Measurements from ENCODE around the gene SHROOM3.

The SHROOM3 gene

DNA sequence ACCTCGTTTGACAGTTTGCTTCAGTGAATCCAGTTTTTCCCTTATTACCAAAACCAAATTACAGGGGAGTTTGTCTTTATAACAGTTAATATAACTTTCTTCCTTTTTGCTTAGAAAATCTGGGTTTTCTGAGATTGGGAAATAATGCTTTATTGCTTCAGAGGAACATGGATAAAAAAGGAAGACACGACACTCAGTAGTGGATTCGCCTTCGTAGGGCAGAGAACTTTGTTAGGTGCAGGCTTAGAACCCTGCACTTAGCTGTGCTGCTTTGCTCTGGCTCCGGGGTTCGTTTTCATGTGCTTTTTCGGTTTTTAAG is 274.7 kb downstream of the SHROOM3 start:
- H3K4me3 ChIP-seq (ENCODE audit: control insufficient read depth, low read depth, low read length): no peak overlapping the region
- DNase-seq (ENCODE audit: low read depth): no peak
- TF ChIP-seq, protein P1, sequence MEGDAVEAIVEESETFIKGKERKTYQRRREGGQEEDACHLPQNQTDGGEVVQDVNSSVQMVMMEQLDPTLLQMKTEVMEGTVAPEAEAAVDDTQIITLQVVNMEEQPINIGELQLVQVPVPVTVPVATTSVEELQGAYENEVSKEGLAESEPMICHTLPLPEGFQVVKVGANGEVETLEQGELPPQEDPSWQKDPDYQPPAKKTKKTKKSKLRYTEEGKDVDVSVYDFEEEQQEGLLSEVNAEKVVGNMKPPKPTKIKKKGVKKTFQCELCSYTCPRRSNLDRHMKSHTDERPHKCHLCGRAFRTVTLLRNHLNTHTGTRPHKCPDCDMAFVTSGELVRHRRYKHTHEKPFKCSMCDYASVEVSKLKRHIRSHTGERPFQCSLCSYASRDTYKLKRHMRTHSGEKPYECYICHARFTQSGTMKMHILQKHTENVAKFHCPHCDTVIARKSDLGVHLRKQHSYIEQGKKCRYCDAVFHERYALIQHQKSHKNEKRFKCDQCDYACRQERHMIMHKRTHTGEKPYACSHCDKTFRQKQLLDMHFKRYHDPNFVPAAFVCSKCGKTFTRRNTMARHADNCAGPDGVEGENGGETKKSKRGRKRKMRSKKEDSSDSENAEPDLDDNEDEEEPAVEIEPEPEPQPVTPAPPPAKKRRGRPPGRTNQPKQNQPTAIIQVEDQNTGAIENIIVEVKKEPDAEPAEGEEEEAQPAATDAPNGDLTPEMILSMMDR (conservative IDR thresholded peaks at IDR 0.05; ENCODE audit: control insufficient read depth, insufficient read depth, low read depth, low read length): no peak

DNA sequence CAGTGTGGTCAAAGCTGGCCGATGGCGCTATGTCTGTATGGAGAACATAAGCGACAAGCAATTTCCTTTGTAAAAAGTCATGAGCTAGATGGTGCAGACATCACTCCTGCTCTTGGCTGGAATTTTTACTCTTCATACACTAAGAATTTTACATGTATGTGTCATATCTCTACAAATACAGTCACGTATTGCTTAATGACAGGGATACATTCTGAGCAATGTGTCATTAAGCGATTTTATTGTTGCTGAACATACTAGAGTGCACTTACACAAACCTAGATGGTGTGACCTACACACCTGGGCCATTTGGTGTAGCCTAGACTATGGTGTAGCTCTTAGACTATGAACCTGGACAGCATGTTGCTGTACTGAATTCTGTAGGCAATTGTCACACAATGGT is 277.5 kb downstream of the SHROOM3 start:
- H3K4me3 ChIP-seq (ENCODE audit: control insufficient read depth, low read depth, low read length): no peak overlapping the region
- no peak for DNase-seq (ENCODE audit: low read depth)

DNA sequence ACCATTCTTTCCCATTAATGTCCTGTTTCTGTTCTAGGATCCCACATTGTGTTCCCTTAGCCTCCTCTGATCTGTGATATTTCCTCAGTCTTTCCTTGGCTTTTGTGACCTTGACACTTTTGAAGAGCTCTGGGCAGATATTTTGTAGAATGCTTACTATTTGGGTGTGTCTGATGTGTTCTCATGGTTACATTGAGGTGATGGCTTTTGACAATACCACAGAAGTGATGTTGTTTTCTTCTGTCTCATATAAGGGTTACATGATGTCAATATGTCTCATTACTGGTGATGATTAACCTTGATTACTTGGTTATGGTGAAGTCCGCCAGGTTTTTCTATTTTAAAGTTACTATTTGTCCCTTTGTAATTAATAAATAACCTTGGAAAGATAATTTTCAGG is 279.2 kb downstream of the SHROOM3 start:
- DNase-seq (ENCODE audit: low read depth): no peak
- TF ChIP-seq, protein P1 (conservative IDR thresholded peaks at IDR 0.05; ENCODE audit: control insufficient read depth, insufficient read depth, low read depth, low read length): no peak
- no peak overlapping the region for H3K4me3 ChIP-seq (ENCODE audit: control insufficient read depth, low read depth, low read length)

More for the DNA sequence above, 277.5 kb downstream of the SHROOM3 start:
- TF ChIP-seq, protein P1 (conservative IDR thresholded peaks at IDR 0.05; ENCODE audit: control insufficient read depth, insufficient read depth, low read depth, low read length): no peak

DNA sequence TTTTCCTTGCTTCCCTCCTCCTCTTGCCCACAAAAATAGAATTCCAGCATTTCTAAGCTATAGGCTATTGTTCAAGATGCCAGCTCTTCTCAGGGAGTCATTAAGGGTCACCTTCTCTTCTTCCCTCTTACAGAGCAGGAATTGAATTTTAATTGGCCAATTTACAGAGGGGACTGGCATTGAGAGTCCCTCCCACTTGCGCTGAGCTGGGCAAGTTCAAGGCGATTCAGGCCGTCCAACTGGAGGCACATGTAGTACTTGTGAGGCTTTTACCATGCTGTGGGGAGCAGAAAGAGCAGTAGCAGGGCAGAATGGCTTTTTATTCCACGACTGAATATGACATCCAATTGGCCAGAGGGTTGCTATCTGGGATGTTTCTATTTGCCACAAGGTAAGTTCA is 281.0 kb downstream of the SHROOM3 start:
- H3K4me3 ChIP-seq (ENCODE audit: control insufficient read depth, low read depth, low read length): no peak overlapping the region
- TF ChIP-seq, protein P1 (conservative IDR thresholded peaks at IDR 0.05; ENCODE audit: control insufficient read depth, insufficient read depth, low read depth, low read length): no peak
- DNase-seq (ENCODE audit: low read depth): no peak

DNA sequence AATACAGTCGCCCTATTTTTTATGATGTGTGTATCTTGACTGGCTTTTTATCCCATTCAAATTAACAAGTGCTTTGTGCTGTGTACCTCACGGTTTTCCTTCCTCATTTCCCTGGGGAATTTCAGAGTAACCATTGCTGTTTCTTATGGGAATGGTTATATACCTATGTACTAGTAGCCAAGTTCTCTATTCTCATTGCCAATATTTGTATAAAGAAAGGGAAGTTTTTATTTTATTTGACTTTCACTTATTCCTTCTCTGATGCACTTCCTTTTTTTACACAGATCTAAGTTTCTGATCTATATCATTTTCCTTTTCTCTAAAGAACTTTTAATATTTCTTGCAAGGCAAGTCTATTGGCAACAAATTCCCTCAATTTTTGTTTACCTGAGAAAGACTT is 281.6 kb downstream of the SHROOM3 start:
- TF ChIP-seq, protein P1 (conservative IDR thresholded peaks at IDR 0.05; ENCODE audit: control insufficient read depth, insufficient read depth, low read depth, low read length): no peak
- DNase-seq (ENCODE audit: low read depth): no peak
- H3K4me3 ChIP-seq (ENCODE audit: control insufficient read depth, low read depth, low read length): no peak overlapping the region

DNA sequence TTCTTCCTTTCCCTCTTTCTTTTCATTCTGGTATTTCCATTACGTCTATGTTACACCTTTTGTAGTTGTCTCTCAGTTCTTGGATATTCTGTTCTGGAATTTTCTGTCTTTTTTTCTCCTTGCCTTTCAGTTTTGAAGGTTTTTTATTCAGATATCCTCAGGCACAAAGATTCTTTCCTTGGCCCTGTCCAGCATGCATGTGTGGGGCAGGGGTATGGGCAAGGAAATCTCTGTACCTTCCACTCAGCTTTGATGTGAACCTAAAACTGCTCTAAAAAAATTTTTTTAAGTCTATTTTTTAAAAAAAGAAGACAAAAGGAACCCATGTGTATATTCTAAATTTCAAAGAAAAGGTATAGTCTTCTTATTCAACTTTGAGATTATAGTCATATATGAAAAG is 282.4 kb downstream of the SHROOM3 start:
- H3K4me3 ChIP-seq (ENCODE audit: control insufficient read depth, low read depth, low read length): no peak overlapping the region
- TF ChIP-seq, protein P1 (conservative IDR thresholded peaks at IDR 0.05; ENCODE audit: control insufficient read depth, insufficient read depth, low read depth, low read length): no peak
- DNase-seq (ENCODE audit: low read depth): no peak

DNA sequence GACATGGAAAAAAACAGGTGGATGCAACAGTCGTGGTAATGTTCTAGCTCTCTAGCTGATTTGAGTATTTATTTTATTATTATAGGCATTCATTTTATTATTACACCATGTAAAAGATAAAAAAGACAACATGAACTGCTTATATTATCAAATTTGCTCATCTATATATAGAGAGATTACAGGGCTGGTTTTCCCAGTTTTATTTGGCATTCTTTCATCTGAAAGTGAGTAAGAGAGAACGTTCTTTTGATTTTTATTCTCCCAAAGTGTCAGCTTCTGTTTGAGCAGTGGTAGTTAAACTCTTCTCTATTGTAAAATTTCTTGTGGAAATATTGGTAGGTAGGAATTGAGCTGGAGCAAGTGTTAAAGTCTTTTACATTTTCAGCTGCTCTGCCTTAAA is 283.0 kb downstream of the SHROOM3 start:
- H3K4me3 ChIP-seq (ENCODE audit: control insufficient read depth, low read depth, low read length): no peak overlapping the region
- TF ChIP-seq, protein P1 (conservative IDR thresholded peaks at IDR 0.05; ENCODE audit: control insufficient read depth, insufficient read depth, low read depth, low read length): no peak
- DNase-seq (ENCODE audit: low read depth): no peak

Measured in fibroblast of mammary gland (primary cell).